GM21447 (cell line): ENCODE measurements around the gene FAM222B.
A peak's percentile ranks its signal among the peaks of the same experiment; 100 is the strongest.
"Not testable (repeated sequence)": the region's sequence is repeated elsewhere in the genome, so short reads cannot be mapped to it uniquely, and the experiment has no call there.

Experiments used
- ATAC-seq: cut with Tn5 transposase; IDR thresholded peaks from one replicate; pipeline ENCODE4 v1.9.1; 2021; ENCODE audit not compliant: unreplicated experiment

Gene FAM222B

DNA sequence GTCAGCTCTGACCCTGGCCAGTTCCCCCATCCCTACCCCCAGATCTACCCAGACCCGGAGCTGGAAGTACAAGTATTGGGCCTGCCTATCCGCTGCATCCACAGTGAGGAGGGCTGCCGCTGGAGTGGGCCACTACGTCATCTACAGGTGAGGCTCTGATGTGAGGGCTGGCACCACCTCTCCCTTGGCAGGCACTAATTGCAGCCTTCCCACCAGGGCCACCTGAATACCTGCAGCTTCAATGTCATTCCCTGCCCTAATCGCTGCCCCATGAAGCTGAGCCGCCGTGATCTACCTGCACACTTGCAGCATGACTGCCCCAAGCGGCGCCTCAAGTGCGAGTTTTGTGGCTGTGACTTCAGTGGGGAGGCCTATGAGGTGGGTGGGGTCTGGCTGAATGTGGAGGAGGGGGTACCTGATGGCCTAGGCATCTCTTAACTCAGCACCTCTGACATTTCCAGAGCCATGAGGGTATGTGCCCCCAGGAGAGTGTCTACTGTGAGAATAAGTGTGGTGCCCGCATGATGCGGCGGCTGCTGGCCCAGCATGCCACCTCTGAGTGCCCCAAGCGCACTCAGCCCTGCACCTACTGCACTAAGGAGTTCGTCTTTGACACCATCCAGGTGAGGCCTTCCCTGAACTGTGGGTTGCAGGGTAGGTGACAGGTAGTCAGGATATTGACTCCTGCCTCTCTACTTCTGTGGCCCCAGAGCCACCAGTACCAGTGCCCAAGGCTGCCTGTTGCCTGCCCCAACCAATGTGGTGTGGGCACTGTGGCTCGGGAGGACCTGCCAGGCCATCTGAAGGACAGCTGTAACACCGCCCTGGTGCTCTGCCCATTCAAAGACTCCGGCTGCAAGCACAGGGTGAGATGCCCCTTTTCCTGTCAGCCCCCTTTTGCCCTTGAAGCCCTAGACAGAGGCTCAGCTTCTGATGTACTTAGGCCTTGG is 94.5 kb downstream of the FAM222B start:
- ATAC-seq, result no peak

DNA sequence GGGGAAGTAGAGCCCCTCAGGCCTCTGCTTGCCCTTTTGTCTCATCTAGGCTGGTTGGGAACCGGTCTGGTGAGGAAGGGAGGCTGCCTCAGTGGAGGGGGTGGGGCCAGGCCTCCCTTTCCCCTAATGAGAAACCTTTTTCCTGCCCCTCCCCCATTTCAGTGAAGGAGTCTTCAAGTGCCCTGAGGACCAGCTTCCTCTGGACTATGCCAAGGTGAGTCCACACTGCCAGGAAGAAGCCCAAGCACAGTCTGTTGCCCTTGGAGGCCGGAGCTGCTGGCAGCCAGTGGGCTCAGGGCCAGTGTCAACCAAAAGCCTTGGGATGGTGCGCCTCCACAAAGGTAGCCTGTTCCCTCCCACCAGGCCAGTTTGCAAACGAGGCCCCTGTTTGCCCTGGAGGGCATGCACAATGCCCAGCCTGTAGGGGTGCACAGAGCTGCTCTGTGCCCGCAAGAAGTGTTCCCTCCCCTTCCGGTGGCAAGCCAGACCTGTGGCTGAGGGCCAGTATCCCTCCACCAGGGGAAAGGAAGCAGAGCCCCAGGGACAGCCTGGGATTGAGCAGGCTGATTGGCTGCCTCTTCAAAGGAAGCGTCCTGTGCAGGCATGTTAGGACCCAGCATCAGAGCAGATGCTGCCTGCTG is 95.4 kb downstream of the FAM222B start:
- ATAC-seq, result no peak

DNA sequence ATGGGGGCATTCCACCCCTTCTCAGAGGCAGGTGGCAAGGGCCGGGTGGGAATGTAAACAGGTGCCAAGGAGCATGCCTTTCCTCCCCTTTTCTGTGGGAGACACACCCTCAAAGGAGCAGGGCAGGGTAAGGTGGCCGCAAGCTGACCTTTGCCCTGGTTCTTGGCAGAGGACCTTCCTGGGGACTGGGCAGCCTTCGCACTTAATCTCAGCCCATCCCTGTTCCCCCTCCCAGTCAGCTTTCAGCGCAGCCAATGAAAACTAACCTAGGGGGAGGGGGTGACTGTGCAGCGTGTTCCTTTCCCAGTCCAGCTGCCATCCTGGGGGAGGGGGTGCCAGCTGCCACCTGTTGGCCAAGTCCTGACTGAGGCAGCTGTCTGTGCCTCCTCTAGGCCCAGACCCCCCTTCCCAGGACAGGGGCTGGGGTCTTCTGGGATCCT is 96.0 kb downstream of the FAM222B start:
- ATAC-seq, result no peak

DNA sequence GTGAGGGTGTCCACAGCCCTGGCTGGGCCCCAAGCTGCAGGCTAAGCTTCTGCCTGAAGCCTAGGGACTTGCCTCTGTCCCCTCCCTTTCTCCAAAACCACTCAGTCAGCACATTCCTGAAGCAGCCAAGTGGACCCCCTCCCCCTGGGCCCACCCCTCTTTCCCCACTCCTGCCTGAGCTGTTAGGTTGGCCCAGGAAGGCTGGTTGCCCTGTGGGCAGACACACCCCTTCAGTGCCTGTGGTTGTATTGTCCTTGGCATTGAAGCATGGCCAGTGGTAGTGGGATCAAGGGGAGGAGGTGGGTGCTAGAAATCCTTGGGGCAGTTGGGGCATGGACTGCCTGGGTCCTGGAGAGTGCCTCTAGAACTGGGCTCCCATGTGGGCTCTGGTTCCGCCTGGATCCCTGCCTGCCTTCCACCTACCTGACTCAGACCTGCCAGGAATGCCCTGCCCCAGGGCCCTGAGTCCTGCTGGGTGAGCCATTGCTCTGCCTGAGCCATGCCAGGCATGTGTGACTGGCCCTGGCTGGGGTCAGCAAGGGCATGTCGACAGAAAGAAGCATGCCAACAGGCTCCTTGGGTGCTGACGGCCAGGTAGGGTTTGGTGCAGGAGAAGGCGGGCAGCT is 96.7 kb downstream of the FAM222B start:
- no peak for ATAC-seq

DNA sequence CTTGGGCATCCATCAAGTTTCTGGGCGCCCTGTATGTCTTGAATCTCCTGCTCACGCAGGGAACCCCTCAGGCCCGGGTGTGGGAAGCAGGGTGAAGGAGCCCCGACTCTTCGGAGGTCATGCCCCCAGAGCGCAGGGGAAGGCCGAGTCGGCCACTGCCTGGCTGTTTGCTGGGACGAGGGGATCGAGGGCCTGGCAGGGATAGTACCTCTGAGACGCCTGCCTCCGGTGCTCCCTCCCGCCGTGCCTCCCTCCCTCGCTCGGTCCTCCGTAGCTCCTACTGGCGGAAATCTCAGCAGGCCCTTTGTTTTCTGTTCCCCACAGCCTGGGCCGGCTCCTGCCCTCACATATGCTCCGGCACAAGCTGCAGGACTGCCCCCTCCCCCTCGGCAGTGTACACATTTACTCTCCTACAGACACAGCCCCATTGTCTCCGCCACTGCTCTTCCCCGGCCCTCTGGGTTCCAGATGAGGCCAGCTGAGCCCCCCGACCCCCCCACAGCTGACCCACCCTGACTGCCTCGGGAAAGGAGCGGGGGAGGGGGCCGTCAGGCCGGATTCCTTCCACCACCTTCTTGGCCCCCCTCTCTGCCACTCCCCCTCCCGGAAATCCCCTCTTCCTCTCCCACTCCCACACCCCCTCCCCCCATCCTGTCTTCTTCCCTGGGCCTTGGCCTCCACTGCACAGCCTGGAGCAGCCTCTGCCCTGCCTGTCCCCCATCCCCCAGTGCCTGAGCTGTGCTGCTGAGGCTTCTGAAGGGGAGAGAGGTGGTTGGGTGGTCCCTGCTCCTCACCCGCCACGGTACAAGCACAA is 97.4 kb downstream of the FAM222B start:
- ATAC-seq, result no peak

DNA sequence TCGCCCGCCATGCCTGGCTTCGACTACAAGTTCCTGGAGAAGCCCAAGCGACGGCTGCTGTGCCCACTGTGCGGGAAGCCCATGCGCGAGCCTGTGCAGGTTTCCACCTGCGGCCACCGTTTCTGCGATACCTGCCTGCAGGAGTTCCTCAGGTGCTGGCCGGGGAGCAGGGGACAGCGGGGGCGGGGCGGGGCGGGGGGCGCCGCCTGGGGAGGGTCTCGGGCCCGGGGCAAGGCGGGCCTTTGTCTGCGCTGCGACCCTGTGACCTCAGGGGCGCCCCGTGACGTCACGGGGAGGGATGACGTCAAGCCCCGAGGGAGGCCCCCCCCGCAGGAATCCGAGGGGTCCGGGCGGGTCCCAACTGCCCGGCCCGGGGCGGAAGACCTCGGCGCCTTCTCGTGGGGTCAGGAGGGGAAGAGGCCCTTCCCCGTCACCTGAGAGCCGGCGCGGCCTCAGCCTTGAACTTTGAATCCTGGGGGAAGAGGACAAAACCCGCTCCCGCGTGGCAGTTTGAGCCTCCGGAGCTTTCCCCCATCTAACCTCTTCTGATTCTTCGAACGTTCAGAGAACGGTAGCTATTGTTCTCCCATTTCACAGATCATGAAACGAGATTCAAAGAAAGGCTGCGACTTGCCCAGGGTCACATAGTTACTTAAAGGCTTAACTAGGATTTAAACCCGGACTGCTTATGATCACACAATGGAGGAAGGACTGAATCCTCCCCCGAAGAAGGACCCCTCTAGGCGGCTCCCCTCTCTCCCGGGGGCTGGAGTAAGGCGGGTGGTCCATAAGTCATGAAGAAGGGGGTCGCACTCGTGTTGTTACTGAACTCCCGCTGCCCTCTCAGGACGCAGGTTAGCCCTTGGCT is 98.3 kb downstream of the FAM222B start:
- ATAC-seq, result peak; percentile 18

DNA sequence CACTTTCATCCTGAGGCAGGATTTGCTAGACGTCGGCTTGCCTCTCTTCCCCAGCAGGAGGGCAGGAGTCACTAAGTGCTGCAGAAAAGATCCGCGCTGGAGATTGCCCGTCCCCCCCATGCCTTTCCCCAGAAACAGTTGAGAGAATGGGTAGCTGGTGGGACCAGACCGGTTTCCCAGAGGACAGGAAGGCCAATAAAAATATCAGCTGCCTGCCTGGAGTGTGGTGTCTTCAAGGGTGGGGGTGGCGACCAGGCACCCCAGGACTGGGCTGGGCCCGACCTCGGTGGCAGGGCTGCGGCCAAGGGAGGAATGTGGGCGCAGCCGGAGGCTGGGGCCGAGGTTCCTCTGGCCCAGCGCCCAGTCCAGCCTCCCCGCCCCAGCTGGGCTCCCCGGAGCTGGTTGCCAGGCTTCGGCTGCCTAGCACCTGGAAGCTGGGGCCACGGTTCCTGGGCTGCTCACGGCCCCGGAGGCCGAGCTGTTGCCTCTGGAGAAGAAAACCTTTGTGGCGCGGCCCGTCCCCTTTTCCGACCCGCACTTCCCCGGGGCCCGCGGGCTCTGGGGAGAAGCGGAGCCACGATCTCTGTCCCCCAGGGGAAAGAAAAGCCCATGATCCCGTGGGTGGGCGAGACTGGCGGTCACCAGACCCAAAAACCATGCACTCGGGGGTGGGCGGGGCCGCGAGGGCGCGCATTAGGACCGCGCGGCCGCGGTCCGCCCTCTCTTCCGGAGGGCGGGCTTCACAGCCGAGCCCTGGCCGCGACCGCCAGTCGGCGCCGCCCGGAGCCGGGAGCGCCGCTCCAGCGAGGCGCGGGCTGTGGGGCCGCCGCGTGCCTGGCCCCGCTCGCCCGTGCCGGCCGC is 99.1 kb downstream of the FAM222B start, which contains the start of gene TRAF4:
Gene TRAF4 (plus strand): TSS at position 769 of the 861 bp plus-strand sequence. CDS start 102 bp downstream, outside the sequence.
- ATAC-seq, result peak; percentile 46

DNA sequence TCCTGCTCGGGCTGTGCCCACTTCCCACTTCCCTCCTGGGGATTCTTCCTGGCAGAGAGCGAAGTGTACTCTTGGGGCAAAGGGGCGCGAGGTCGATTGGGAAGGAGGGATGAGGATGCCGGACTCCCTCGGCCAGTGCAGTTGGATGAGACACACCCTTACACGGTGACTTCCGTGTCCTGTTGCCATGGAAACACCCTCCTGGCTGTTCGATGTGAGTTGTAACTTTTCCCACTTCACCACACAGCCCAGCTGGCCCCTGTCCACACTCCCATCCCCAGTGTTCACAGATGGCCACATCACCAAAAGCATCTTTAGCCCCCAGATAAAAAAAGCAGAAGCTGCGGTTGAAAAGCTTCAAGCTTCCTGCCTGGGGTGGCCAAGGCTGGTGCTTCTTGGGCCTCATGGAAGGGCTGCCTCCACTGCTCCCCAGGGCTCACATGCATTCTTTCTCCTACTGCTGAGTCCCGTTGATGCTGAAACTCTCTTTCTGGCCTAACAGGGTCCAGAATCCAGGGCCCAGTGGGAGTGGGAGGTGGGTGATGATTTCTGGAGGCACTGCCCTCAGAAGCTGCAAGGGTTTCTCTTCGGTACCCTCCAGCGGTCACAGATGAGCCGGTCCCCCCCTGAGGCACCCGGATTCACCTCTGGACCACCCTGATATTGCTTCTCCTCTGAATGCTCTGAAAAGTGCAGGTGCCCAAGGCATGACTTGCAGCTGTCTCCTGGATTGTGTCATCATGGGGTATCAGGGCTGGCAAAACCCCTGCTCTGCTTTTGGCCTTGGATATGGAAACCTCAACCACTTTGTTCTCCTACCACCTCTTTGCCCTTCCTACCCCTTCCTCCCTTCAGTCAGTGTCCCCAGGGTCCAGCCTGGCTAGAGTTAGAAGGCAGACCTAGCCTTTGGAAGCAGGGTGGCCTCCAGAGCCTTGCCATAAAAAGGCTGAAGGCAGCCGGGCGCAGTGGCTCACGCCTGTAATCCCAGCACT is 100.9 kb downstream of the FAM222B start:
- ATAC-seq, result no peak

DNA sequence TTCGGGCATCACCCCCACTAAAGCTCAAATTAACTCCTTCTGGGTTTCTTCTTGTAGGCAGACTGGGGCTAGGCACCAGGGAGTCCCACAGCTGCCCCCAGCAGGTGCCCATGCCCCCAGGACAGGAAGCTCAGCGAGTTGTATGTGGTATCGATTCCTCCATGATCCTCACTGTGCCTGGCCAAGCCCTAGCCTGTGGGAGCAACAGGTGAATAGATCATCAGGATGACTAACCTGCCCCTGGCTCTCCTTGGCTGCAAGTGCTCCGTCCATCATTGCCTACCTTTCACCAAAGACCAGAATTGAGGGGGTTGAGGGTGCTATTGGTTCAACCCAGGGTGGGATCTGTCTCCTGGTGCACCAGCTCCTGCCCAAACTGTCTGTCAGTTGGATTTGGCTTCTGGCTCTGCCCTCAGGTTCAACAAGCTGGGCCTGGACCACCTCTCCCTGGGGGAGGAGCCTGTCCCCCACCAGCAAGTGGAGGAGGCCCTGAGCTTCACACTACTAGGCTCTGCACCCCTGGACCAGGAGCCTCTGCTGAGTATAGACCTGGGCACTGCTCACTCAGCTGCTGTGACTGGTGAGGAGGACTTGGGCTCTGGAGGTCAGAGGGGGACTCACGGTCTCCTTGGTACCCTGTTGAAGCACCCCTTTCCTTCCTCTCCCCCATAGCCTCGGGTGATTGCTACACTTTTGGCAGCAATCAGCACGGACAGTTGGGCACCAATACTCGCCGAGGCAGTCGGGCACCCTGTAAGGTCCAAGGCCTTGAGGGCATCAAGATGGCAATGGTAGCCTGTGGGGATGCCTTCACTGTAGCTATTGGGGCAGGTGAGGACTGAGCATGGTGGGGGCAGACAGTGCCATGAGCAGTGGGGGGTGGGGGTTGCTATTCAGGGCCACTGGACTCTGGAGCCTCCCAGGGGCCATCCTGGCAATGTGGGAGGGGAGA is 101.9 kb downstream of the FAM222B start:
- ATAC-seq, result no peak

DNA sequence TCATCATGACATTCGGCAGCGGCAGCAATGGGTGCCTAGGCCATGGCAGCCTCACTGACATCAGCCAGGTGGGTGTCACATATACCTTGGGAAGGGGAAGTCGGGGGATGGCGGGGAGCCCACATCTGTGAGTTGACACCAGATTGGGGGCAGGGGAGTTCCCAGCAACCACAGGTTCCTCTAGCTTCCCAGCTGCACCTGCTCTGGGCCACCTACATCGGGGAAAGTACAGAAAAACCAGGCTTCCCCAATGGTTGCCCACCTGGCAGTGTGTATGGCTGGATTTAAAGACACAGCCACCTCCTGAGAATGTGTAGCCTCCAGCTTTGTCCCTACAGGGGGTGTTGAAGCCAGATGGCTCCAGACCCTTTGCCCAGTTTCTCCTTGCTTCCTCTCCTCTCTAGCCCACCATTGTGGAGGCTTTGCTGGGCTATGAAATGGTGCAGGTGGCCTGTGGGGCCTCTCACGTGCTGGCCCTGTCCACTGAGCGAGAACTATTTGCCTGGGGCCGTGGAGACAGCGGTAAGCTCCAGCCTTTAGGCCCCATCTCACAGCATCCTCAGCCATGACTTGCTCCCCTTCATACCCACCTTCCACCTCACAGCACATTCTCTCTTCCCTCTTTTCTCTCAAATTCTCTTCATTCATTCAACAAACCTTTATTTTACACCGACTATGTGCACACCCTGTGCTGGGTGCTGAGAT is 103.8 kb downstream of the FAM222B start:
- ATAC-seq, result no peak

DNA sequence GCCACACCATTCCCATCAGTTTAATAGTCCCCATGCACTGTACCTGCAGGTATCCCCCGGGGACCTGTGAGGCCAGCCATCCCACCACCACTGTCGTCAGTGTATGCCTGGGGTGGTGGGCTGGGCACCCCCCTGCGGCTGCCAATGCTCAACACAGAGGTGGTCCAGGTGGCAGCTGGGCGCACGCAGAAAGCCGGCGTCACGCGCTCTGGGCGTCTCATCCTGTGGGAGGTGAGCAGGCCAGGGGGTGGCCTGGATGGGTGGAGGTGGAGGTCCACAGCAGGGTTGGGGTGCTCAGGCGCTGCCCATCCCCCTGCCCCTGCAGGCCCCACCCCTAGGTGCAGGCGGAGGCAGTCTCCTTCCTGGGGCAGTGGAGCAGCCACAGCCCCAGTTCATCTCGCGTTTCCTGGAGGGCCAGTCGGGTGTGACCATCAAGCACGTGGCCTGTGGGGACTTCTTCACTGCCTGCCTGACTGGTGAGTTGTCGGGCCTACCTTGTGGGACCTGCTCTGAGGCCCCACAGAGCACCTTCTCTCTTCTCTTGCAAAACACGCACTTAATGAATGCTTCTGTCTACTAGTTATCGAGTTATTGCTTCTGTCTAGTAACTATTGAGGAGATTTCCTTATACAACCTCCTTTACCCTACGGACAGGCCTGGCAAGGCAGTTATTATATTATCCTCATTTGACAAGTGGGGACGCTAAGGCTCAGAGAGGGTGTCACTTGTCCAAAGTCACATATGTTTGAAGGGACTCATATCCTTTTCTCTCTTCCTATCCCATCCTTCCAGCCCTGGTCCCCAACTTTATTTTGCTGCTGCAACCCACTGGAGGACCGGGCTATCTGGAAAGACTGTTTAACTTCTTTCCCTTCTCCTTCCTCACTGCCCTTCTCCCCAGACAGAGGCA is 104.6 kb downstream of the FAM222B start:
- peak; percentile 68 for ATAC-seq

DNA sequence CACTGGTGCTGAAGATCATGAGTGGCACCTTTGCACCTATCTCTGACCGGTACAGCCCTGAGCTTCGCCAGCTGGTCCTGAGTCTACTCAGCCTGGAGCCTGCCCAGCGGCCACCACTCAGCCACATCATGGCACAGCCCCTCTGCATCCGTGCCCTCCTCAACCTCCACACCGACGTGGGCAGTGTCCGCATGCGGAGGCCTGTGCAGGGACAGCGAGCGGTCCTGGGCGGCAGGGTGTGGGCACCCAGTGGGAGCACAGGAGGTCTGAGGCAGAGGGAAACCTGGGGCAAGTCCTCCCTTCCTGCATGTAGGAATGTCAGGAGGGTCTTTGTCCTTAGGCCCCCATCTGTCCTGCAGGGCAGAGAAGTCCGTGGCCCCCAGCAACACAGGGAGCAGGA is 105.3 kb downstream of the FAM222B start:
- no peak for ATAC-seq

DNA sequence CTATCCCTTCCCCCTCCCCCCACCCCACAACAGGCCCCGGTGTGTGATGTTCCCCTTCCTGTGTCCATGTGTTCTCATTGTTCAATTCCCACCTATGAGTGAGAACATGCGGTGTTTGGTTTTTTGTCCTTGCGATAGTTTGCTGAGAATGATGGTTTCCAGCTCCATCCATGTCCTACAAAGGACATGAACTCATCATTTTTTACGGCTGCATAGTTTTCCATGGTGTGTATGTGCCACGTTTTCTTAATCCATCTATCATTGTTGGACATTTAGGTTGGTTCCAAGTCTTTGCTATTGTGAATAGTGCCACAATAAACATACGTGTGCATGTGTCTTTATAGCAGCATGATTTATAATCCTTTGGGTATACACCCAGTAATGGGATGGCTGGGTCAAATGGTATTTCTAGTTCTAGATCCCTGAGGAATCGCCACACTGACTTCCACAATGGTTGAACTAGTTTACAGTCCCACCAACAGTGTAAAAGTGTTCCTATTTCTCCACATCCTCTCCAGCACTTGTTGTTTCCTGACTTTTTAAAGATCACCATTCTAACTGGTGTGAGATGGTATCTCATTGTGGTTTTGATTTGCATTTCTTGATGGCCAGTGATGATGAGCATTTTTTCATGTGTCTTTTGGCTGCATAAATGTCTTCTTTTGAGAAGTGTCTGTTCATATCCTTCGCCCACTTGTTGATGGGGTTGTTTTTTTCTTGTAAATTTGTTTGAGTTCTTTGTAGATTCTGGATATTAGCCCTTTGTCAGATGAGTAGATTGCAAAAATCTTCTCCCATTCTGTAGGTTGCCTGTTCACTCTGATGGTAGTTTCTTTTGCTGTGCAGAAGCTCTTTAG is 106.4 kb downstream of the FAM222B start:
- not testable (repeated sequence) for ATAC-seq

DNA sequence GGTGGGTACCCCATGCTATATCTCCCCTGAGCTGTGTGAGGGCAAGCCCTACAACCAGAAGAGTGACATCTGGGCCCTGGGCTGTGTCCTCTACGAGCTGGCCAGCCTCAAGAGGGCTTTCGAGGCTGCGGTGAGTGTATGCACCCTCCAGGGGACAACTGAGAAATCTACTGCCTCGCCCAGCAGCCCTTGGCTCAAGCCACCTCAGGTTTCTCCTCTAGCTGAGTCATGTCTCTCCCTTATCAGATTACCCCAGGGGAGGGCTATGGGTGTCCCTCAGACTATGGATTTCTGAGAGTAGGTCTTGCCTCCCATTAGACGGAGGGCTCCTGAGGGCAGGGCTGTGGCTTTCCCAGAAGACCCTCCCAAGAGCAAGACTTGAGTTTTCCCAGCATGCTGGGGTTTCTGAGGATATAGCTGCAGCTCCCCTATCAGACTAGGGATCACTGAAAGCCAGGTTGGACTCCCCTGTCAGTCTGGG is 107.3 kb downstream of the FAM222B start:
- ATAC-seq, result no peak
